GM10248 (cell line): ENCODE results near the gene TSPAN14.

Experiments used
- CTCF ChIA-PET: fragments of 300-600 bp; sonication (Branson Sonifier 250); formaldehyde crosslinking; extraction: SDS; loops from one replicate; lab custom pipeline; 2021; ENCODE audit warnings: antibody characterized with exemption; lab: Yijun Ruan, JAX
- POLR2A ChIA-PET: fragments of 350-650 bp; sonication (Branson Sonifier 250); formaldehyde crosslinking; extraction: SDS; loops from one replicate; lab custom pipeline; 2020; ENCODE audit warnings: antibody characterized with exemption; lab: Yijun Ruan, JAX
- DNase-seq: peaks from one replicate; pipeline ENCODE4 v3.0.0; 2012; ENCODE audit errors: extremely low spot score
- TF ChIP-seq, protein P1 (sequence below): IDR thresholded peaks from 2 replicates; pipeline ENCODE4 v1.5.1; 2012; ENCODE audit warnings: mild to moderate bottlenecking, low read depth; ENCODE audit errors: extremely low read depth, missing control alignments, control extremely low read depth

The TSPAN14 gene

DNA sequence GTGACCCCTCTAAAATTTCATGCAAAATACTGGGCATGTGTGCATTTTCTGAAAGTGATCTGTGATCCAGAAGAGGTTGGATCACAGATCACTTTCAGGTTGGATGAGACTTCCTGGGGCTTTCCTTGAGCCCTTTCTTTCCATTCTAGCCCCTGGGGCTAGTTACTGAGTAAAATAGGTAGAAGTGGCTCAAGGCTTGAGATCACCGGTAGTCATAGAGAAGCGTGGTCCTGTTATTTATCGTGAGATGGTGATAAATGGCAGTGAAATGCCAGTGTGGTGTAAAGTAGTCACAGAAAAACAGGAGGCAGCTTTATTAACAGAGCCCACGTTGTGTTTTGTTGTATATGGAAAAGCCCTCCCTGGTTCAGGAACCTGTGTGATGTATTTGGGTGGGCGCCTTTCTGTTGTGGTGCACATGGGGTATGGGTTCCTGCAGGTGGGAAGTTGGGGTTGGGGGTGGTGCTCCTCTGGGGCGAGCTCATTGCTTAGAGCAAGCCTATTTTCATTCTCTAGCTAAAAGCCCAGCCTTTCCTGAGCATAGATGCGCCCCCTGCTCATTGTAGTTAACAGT is 49.6 kb downstream of the TSPAN14 start:
- CTCF ChIA-PET = interaction anchor here (0.7 to 27.0 kb wide), 15 partner anchors 7 to 127 kb away, joined by 3 to 1060 read pairs (median 21); partner anchors contain the start of genes PRXL2A and TSPAN14
- DNase-seq = no peak
- TF ChIP-seq, protein P1, sequence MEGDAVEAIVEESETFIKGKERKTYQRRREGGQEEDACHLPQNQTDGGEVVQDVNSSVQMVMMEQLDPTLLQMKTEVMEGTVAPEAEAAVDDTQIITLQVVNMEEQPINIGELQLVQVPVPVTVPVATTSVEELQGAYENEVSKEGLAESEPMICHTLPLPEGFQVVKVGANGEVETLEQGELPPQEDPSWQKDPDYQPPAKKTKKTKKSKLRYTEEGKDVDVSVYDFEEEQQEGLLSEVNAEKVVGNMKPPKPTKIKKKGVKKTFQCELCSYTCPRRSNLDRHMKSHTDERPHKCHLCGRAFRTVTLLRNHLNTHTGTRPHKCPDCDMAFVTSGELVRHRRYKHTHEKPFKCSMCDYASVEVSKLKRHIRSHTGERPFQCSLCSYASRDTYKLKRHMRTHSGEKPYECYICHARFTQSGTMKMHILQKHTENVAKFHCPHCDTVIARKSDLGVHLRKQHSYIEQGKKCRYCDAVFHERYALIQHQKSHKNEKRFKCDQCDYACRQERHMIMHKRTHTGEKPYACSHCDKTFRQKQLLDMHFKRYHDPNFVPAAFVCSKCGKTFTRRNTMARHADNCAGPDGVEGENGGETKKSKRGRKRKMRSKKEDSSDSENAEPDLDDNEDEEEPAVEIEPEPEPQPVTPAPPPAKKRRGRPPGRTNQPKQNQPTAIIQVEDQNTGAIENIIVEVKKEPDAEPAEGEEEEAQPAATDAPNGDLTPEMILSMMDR = no peak
- POLR2A ChIA-PET = no interaction called here

DNA sequence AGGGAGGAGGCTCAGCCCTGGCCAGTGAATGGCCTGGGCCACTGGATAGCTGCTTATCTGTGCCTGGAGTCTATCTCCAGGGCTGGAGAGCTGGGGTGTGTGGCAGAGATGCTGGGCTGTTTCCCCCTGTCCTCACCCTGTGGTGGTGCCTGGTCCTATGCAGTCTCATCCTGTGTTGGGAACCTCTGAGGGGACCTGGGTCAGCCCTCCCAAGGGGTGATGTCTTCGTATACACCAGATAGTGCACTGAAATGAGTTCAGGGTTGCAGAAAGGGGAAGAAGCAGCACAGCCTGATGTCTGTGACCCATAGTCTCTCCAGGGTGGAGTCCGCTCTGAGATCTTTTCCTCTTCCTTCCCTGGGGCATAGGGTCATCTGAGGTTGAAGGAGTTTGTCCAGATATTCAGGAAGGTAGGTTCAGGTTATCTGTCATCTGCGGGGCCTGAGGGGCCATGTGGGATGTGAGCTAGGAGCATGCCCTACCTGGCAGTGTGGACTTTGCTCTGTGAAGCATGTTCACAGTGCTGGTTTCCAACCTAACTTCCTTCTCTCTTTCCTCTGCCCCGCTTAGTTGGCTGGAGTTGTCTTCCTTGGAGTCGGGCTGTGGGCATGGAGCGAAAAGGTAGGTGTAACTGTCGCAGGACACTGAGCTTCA is 50.2 kb downstream of the TSPAN14 start:
- no peak for DNase-seq
- TF ChIP-seq, protein P1 = no peak
- ChIA-PET POLR2A (interaction anchor here (1.8 kb wide), 1 partner anchor 60 kb away, joined by 8 read pairs; no protein-coding TSS in a partner anchor), CTCF (interaction anchor here (0.7 to 27.0 kb wide), 22 partner anchors 7 to 128 kb away, joined by 3 to 1060 read pairs (median 12); partner anchors contain the start of genes PRXL2A and TSPAN14)

DNA sequence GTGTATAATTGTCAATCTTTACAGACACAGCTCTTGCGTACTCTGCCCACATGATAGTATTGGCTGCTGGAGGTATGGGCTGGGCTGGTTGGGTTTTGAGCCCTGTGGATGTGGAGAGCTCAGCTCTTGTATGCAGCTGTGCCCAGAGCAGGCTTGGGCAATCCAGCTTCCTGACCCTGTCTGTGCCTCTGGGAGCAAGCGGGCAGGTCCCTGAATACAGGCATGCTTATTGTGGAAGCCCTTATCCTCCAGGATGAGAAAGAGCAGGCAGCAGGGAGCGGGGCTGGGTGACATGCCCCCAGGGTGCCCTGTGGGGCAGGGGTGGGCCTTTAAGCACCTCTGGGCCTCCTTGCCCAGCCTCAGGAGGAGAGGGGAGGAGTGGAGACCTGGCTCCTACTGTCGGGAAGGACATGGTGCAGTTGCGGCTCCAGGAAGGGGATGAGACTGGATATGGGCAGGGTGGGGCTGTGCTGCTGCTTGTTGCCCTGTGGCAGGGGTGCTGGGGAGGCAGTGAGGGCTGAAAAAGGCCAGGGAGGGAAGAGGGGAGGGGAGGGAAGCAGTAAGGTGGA is 50.9 kb downstream of the TSPAN14 start:
- ChIA-PET POLR2A (interaction anchor here (0.6 to 1.8 kb wide), 4 partner anchors 30 to 97 kb away, joined by 3 to 8 read pairs (median 4); no protein-coding TSS in a partner anchor), CTCF (interaction anchor here (0.7 to 27.0 kb wide), 31 partner anchors 8 to 1114 kb away, joined by 3 to 1060 read pairs (median 7); partner anchors contain the start of genes PRXL2A and TSPAN14)
- no peak for DNase-seq
- TF ChIP-seq, protein P1 = no peak

DNA sequence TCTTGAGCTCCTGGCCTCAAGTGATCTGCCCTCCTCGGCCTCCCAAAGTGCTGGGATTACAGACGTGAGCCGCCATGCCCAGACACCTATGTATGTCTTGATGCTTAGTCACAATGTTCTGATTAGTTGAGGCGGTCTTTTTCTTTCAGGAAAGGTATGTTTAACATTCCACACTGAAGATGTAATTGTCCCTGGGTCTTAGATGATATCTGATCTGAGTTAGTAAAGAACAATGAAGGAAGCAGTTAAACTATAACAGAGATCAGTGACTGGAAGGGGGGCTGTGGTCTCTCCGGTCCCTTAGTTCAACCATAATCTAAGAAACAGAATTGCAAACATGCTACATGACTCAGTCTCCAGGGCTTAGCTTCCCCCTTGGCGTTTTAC is 52.1 kb downstream of the TSPAN14 start:
- ChIA-PET POLR2A (interaction anchor here (1.0 to 1.8 kb wide), 2 partner anchors 43 to 62 kb away, joined by 3 to 8 read pairs; no protein-coding TSS in a partner anchor), CTCF (interaction anchor here (0.6 to 27.0 kb wide), 31 partner anchors 9 to 1115 kb away, joined by 3 to 1060 read pairs (median 7); partner anchors contain the start of genes PRXL2A and TSPAN14)
- TF ChIP-seq, protein P1 = no peak
- DNase-seq = no peak

DNA sequence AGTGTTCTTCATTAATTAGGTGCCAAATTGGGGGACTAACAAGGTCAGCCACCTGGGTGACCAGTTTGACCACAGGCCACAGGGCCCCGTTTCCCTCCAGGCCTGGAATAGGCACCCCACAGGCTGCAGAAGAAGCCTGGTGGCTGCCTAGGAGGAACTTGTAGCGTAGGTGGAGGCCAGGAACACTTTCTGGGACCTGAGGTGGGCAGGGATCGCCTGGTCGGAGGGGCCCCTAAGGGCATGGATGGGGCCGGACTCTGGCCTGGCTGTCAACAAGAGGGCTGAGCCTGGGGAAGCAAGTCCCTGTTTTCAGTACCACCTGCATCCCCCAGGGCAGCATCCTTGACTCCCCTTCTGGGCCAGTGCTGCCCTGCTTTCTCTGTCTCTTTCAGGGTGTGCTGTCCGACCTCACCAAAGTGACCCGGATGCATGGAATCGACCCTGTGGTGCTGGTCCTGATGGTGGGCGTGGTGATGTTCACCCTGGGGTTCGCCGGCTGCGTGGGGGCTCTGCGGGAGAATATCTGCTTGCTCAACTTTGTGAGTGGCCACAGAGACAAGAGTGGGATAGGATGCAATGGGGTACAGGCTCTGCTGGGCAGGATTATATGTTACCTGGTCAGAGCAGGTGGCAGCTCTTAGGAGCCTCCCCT is 52.9 kb downstream of the TSPAN14 start:
- no peak for DNase-seq
- TF ChIP-seq, protein P1 = no peak
- CTCF ChIA-PET = interaction anchor here (1.1 to 27.0 kb wide), 9 partner anchors 9 to 124 kb away, joined by 3 to 1060 read pairs (median 30); partner anchors contain the start of genes PRXL2A and TSPAN14
- POLR2A ChIA-PET = no interaction called here

DNA sequence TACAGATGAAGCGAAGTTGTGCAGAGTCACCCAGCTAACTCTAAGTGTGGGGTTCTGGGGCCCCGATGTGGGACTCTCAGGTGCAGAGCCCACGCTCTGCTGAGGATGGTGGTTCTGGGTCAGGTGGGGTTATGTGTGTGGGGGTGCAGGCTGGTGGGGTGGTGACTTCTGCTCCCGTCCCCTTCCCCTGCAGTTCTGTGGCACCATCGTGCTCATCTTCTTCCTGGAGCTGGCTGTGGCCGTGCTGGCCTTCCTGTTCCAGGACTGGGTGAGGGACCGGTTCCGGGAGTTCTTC is 54.9 kb downstream of the TSPAN14 start:
- ChIA-PET CTCF (interaction anchor here (1.2 to 27.0 kb wide), 5 partner anchors 11 to 131 kb away, joined by 3 to 1060 read pairs (median 11); partner anchors contain the start of gene TSPAN14), POLR2A (no interaction called here)
- TF ChIP-seq, protein P1 = no peak
- no peak for DNase-seq
